ENCODE results near the gene ENC1. TPM values are rescaled to one million over a fixed set of nuclear protein-coding genes. Genes with fewer than 3 reads are reported as not detected.

Gene ENC1
- total RNA-seq, 1 experiment from 2014 or later, result 30.0 TPM

DNA sequence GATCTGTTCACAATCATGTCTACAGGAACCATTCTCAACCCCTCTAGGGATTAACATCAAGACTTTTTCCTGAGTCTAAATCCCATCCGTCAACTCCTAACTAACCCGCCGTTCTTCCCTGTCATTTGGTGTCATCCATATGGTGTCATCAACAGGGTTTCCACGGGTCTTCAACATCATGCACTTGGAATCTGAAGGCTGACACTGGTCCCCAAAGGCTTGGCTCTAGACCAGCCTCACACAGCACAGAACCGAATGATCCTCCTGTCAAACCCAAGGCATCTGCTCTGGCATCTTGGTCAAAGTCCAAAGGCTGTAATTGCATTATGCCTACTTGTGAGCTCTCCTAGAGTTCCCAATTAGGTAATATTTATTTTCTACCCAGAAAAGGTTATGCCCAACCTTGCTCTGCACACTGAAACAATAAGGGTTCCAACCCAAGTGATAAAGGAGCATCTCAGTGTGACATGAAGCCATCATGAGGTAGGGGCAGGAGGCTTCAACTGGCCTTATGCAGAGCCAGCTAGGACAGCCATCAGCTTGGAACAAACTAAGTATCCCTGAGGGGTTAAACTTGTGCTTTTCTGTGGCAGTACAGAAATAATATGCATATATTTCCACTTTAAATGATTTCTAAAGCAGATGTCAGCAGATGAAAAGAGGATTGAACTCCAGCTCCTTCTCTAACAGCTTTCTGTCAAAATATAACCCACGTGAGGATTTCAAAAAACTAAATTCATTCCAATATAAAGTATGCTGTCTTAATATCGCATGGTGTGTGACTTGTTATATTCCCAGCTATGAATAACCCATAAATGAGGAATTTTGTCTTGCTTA is 13.9 kb downstream of the ENC1 start:
- Histone ChIP-seq H2AFZ (ENCODE audit: low read depth, low read length, poor library complexity, severe bottlenecking) (no peak overlapping the region), H3K27ac (ENCODE audit: low read depth, low read length) (no peak overlapping the region), H3K9me3 (ENCODE audit: control insufficient read depth in 1 of 2, insufficient read depth in 1 of 2, low read depth in 1 of 2, low read length in 2 of 2) (no peaks in the 10 kb centered on the region), H3K36me3 (ENCODE audit: control insufficient read depth in 1 of 2, insufficient read depth in 2 of 2, low read length in 2 of 2) (peaks cover 11 to 13% of the 10 kb centered on the region in 2 experiments), H3K9ac (ENCODE audit: low read length) (no peak overlapping the region), H3K4me1 (ENCODE audit: control insufficient read depth in 1 of 2, insufficient read depth in 2 of 2, low read length in 2 of 2) (peaks cover 53 to 55% of the 10 kb centered on the region in 2 experiments), H3K27me3 (ENCODE audit: insufficient read depth, low read length) (no peaks in the 10 kb centered on the region), H4K20me1 (ENCODE audit: insufficient read depth) (no peaks in the 10 kb centered on the region), H3K4me3 (replicated peaks in 1 of 2; ENCODE audit: low read depth in 1 of 2, low read length in 2 of 2) (no peak overlapping the region), H3K79me2 (ENCODE audit: insufficient read depth, low read length) (no peaks in the 10 kb centered on the region), H3K4me2 (ENCODE audit: low read length) (no peak overlapping the region), H3K9me2 (ENCODE audit: insufficient read depth) (no peaks in the 10 kb centered on the region)
- intact Hi-C loops (cut with micrococcal nuclease), result no loop called here
- BruUV-seq (replicated peaks), result no TSS peak
- DNase-seq (ENCODE audit: low read depth, low spot score) (no peak), ATAC-seq (no peak)
- TF ChIP-seq EZH2phosphoT487 (IDR thresholded peaks at IDR 0.05; ENCODE audit: borderline replicate concordance), result no peak
- no peak for TF ChIP-seq JUND (IDR thresholded peaks at IDR 0.05)
- no peak for TF ChIP-seq EZH2 (IDR thresholded peaks at IDR 0.05)
- POLR2A ChIA-PET, result interaction anchor here (1.6 kb wide), 1 partner anchor 14 kb away, joined by 6 read pairs; the partner anchor contains the start of gene ENC1
- CTCF ChIA-PET, result interaction anchor here (1.0 to 1.5 kb wide), 2 partner anchors 14 to 724 kb away, joined by 3 read pairs; partner anchors contain the start of gene ENC1
- RAD21 ChIA-PET (ENCODE audit: low non-redundant PET in 1 of 2, low total read pairs in 2 of 2, uncharacterized antibody in 2 of 2, unreplicated experiment in 2 of 2), result interaction anchor here in 1 of 2 experiments (1.6 kb wide), 1 partner anchor 14 kb away, joined by 3 read pairs; the partner anchor contains the start of gene ENC1

GRCh38 chr5:74625742-74626241 is 14.7 kb downstream of the ENC1 start:
- intact Hi-C loops (cut with micrococcal nuclease), result no loop called here
- Histone ChIP-seq H3K4me1 (ENCODE audit: control insufficient read depth in 1 of 2, insufficient read depth in 2 of 2, low read length in 2 of 2) (peaks cover 45 to 47% of the 10 kb centered on the region in 2 experiments), H3K4me2 (ENCODE audit: low read length) (peak overlapping the region; percentile 15; the same call in 1 of the 2 replicates), H3K27me3 (ENCODE audit: insufficient read depth, low read length) (no peaks in the 10 kb centered on the region), H3K79me2 (ENCODE audit: insufficient read depth, low read length) (no peaks in the 10 kb centered on the region), H3K9me3 (ENCODE audit: control insufficient read depth in 1 of 2, insufficient read depth in 1 of 2, low read depth in 1 of 2, low read length in 2 of 2) (no peaks in the 10 kb centered on the region), H3K9me2 (ENCODE audit: insufficient read depth) (no peaks in the 10 kb centered on the region), H3K36me3 (ENCODE audit: control insufficient read depth in 1 of 2, insufficient read depth in 2 of 2, low read length in 2 of 2) (peaks cover 11 to 13% of the 10 kb centered on the region in 2 experiments), H4K20me1 (ENCODE audit: insufficient read depth) (no peaks in the 10 kb centered on the region), H2AFZ (ENCODE audit: low read depth, low read length, poor library complexity, severe bottlenecking) (no peak overlapping the region), H3K4me3 (replicated peaks in 1 of 2; ENCODE audit: low read depth in 1 of 2, low read length in 2 of 2) (no peak overlapping the region), H3K9ac (ENCODE audit: low read length) (no peak overlapping the region), H3K27ac (ENCODE audit: low read depth, low read length) (0 out of 2 replicates have a peak overlapping the region, but pooled peaks have one; percentile 8)
- DNase-seq (ENCODE audit: low read depth, low spot score) (no peak), ATAC-seq (peak; percentile 57)
- POLR2A ChIA-PET, result interaction anchor here (1.6 kb wide), 1 partner anchor 15 kb away, joined by 6 read pairs; the partner anchor contains the start of gene ENC1
- BruUV-seq (replicated peaks), result no TSS peak
- RAD21 ChIA-PET (ENCODE audit: low non-redundant PET in 1 of 2, low total read pairs in 2 of 2, uncharacterized antibody in 2 of 2, unreplicated experiment in 2 of 2), result interaction anchor here in 1 of 2 experiments (1.6 kb wide), 1 partner anchor 15 kb away, joined by 3 read pairs; the partner anchor contains the start of gene ENC1
- TF ChIP-seq POLR2AphosphoS5 (IDR thresholded peaks at IDR 0.05; ENCODE audit: low read depth, low read length), result no peak
- TF ChIP-seq, protein P1, sequence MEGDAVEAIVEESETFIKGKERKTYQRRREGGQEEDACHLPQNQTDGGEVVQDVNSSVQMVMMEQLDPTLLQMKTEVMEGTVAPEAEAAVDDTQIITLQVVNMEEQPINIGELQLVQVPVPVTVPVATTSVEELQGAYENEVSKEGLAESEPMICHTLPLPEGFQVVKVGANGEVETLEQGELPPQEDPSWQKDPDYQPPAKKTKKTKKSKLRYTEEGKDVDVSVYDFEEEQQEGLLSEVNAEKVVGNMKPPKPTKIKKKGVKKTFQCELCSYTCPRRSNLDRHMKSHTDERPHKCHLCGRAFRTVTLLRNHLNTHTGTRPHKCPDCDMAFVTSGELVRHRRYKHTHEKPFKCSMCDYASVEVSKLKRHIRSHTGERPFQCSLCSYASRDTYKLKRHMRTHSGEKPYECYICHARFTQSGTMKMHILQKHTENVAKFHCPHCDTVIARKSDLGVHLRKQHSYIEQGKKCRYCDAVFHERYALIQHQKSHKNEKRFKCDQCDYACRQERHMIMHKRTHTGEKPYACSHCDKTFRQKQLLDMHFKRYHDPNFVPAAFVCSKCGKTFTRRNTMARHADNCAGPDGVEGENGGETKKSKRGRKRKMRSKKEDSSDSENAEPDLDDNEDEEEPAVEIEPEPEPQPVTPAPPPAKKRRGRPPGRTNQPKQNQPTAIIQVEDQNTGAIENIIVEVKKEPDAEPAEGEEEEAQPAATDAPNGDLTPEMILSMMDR (IDR thresholded peaks at IDR 0.05 in 2 of 3, conservative IDR thresholded peaks at IDR 0.05 in 1 of 3; ENCODE audit: borderline replicate concordance in 1 of 3, insufficient read depth in 1 of 3, low read depth in 2 of 3, low read length in 2 of 3), result peak in 2 of 3 experiments; percentile 52 to 54; a peak in 4 of 6 replicates
- no peak for TF ChIP-seq ELF1 (IDR thresholded peaks at IDR 0.05; ENCODE audit: borderline replicate concordance, low read depth)
- CTCF ChIA-PET, result interaction anchor here (0.8 to 1.5 kb wide), 4 partner anchors 8 to 723 kb away, joined by 3 to 5 read pairs (median 3); no protein-coding TSS in a partner anchor

All from HCT116 (cell line).